GM23338 (cell line): ENCODE data around the gene PLOD2. TPM values are rescaled to one million over a fixed set of nuclear protein-coding genes. Genes with fewer than 3 reads are reported as not detected.

Experiments
- ATAC-seq: fragments of 200-7000 bp; cut with Tn5 transposase; 3 replicates; pipeline ENCODE4 v1.9.1; 2020
- DNase-seq: peaks from one replicate; pipeline ENCODE4 v3.0.0-alpha.2; 2015; ENCODE audit warnings: low spot score
- H2AFZ ChIP-seq: fragments of 200-600 bp; sonication (generic); 2 replicates; pipeline ENCODE4 v1.8.0; 2016; ENCODE audit warnings: antibody characterized with exemption, mild to moderate bottlenecking, moderate library complexity
- H3F3A ChIP-seq: fragments of 200-600 bp; sonication (generic); replicated peaks from 2 replicates; pipeline ENCODE4 v1.8.0; 2017; ENCODE audit warnings: antibody characterized with exemption, mixed run types, low read depth
- H3K27ac ChIP-seq: fragments of 200-600 bp; sonication (generic); 2 replicates; pipeline ENCODE4 v1.6.1; 2016; ENCODE audit warnings: low read depth
- H3K27me3 ChIP-seq: fragments of 200-600 bp; sonication (generic); 2 replicates; pipeline ENCODE4 v1.8.0; 2016; ENCODE audit warnings: mild to moderate bottlenecking, mixed run types, moderate library complexity; ENCODE audit not compliant: insufficient read depth
- H3K36me3 ChIP-seq: fragments of 200-600 bp; sonication (generic); 2 replicates; pipeline ENCODE4 v1.8.0; 2016; ENCODE audit warnings: mild to moderate bottlenecking; ENCODE audit not compliant: insufficient read depth
- H3K4me1 ChIP-seq: fragments of 200-600 bp; sonication (generic); 2 replicates; pipeline ENCODE4 v1.8.0; 2016; ENCODE audit warnings: mild to moderate bottlenecking, moderate library complexity; ENCODE audit not compliant: insufficient read depth
- H3K4me2 ChIP-seq: fragments of 200-600 bp; sonication (generic); 2 replicates; pipeline ENCODE4 v1.7.1; 2017; ENCODE audit warnings: mixed run types
- H3K4me3 ChIP-seq: fragments of 200-600 bp; sonication (generic); 2 replicates; pipeline ENCODE4 v1.6.1; 2016; ENCODE audit warnings: mixed run types
- H3K79me2 ChIP-seq: fragments of 200-600 bp; sonication (generic); replicated peaks from 2 replicates; pipeline ENCODE4 v1.8.0; 2017; ENCODE audit warnings: mild to moderate bottlenecking; ENCODE audit not compliant: insufficient read depth
- H3K9me2 ChIP-seq: fragments of 200-600 bp; sonication (generic); 2 replicates; pipeline ENCODE4 v1.8.0; 2017; ENCODE audit not compliant: insufficient read depth
- H4K20me1 ChIP-seq: fragments of 200-600 bp; sonication (generic); replicated peaks from 2 replicates; pipeline ENCODE4 v1.8.0; 2017; ENCODE audit warnings: mild to moderate bottlenecking; ENCODE audit not compliant: insufficient read depth
- H3K27ac Mint-ChIP-seq: 2 replicates; pipeline ENCODE4 v1.8.0; 2020; ENCODE audit warnings: inconsistent platforms, mild to moderate bottlenecking, moderate library complexity, mixed read lengths
- H3K27me3 Mint-ChIP-seq: 3 replicates; pipeline ENCODE4 v1.8.0; 2022; ENCODE audit warnings: low read depth, mild to moderate bottlenecking, moderate library complexity, mixed read lengths, inconsistent platforms; ENCODE audit not compliant: insufficient read depth, poor library complexity
- H3K36me3 Mint-ChIP-seq: 3 replicates; pipeline ENCODE4 v1.8.0; 2021; ENCODE audit warnings: low read depth, mild to moderate bottlenecking, inconsistent platforms, moderate library complexity, mixed read lengths
- H3K4me1 Mint-ChIP-seq: 3 replicates; pipeline ENCODE4 v1.8.0; 2020; ENCODE audit warnings: mild to moderate bottlenecking, inconsistent platforms, mixed read lengths
- H3K4me3 Mint-ChIP-seq: 3 replicates; pipeline ENCODE4 v1.8.0; 2021; ENCODE audit warnings: moderate library complexity, mild to moderate bottlenecking, inconsistent platforms, mixed read lengths
- H3K9me3 Mint-ChIP-seq: 3 replicates; pipeline ENCODE4 v1.8.0; 2020; ENCODE audit warnings: moderate library complexity, mild to moderate bottlenecking, inconsistent platforms, mixed read lengths
- CREB1 ChIP-seq: fragments of 250-450 bp; sonication (Bioruptor Pico); IDR thresholded peaks from 2 replicates; pipeline ENCODE4 v1.5.0; 2020; ENCODE audit warnings: low read depth, mild to moderate bottlenecking, moderate library complexity
- EZH2 ChIP-seq: fragments of 200-600 bp; sonication (generic); IDR thresholded peaks from one replicate; pipeline ENCODE4 v1.8.0; 2017; ENCODE audit warnings: antibody characterized with exemption, mild to moderate bottlenecking, low read depth; ENCODE audit not compliant: unreplicated experiment
- EZH2phosphoT487 ChIP-seq: fragments of 200-600 bp; sonication (generic); IDR thresholded peaks from one replicate; pipeline ENCODE4 v1.8.1; 2018; ENCODE audit warnings: antibody characterized with exemption; ENCODE audit not compliant: unreplicated experiment
- JUNB ChIP-seq: IDR thresholded peaks from one replicate; pipeline ENCODE4 v1.6.1; 2016; ENCODE audit warnings: antibody characterized with exemption; ENCODE audit not compliant: unreplicated experiment
- NANOG ChIP-seq: IDR thresholded peaks from 2 replicates; pipeline ENCODE4 v1.6.1; 2016; ENCODE audit warnings: antibody characterized with exemption, borderline replicate concordance
- POLR2AphosphoS5 ChIP-seq: IDR thresholded peaks from 2 replicates; pipeline ENCODE4 v1.6.1; 2016; ENCODE audit warnings: antibody characterized with exemption, low read depth
- STAT1 ChIP-seq: IDR thresholded peaks from one replicate; pipeline ENCODE4 v1.6.1; 2016; ENCODE audit warnings: antibody characterized with exemption; ENCODE audit not compliant: unreplicated experiment
- ZNF114 ChIP-seq: fragments of 250-450 bp; sonication (Bioruptor Pico); IDR thresholded peaks from 2 replicates; pipeline ENCODE4 v1.5.0; 2020; ENCODE audit warnings: mild to moderate bottlenecking, moderate library complexity
- ZNF331 ChIP-seq: fragments of 250-450 bp; sonication (Bioruptor Pico); IDR thresholded peaks from 2 replicates; pipeline ENCODE4 v1.5.0; 2020; ENCODE audit warnings: low read depth, mild to moderate bottlenecking, moderate library complexity
- polyA plus RNA-seq: library from polyadenylated mRNA; unstranded; fragments of >200 nt; fragmentation: Nextera tagmentation; extraction: Ambion mirVana; gene quantifications from 2 replicates; pipeline ENCODE4 v1.2.1, GENCODE V29; 2016
- total RNA-seq: library from RNA; depleted of rRNA; stranded (reverse); fragments of >200 nt; shearing (Covaris generic); gene quantifications from 2 replicates; pipeline ENCODE4 v1.2.3, GENCODE V29; 2014
- TF ChIP-seq, protein P1 (sequence below): IDR thresholded peaks from 2 replicates; pipeline ENCODE4 v1.6.1; 2016; ENCODE audit warnings: antibody characterized with exemption
- TF ChIP-seq, protein P2 (sequence below), 2 experiments: fragments of 200-600 bp in 1 of 2; sonication (generic) in 1 of 2; conservative IDR thresholded peaks; 2 replicates each; pipeline versions ENCODE4 v1.5.1 to v1.6.1; 2016 to 2017; ENCODE audit warnings: antibody characterized with exemption in 2 of 2, low read depth in 2 of 2, mild to moderate bottlenecking in 2 of 2, moderate library complexity in 1 of 2
- TF ChIP-seq, protein P3 (sequence below): fragments of 250-450 bp; sonication (Bioruptor Pico); IDR thresholded peaks from 2 replicates; pipeline ENCODE4 v1.5.0; 2020; ENCODE audit warnings: mild to moderate bottlenecking, moderate library complexity
- TF ChIP-seq, protein P4 (sequence below): IDR thresholded peaks from one replicate; pipeline ENCODE4 v1.6.1; 2018; ENCODE audit warnings: antibody characterized with exemption; ENCODE audit not compliant: unreplicated experiment

The PLOD2 gene
- total and polyA plus RNA-seq, 2 experiments from 2014 or later = 26.7 to 30.5 TPM

DNA sequence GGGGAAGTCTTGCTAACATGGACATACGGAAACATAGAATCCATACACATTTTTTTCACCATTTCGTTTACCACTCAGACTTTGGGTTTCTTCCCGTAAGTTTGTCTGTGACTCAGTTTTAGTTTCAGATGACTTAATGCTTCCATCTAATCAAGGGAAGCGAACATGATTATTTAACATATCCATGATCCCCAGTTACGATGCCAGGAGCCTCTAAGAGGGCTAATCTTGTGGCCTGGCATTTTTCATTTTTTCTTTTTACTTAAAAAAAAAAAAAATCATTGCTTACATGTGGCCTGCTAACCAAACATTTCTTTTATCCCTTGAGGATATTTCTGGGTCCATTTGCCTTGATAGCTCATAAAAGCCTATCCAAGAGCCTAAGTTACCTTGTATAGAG, 20.2 kb upstream of the PLOD2 start:
- Mint-ChIP-seq H3K4me3 (no peak overlapping the region), H3K4me1 (no peaks in the 10 kb centered on the region), H3K27me3 (peaks cover 2% of the 10 kb centered on the region), H3K36me3 (no peaks in the 10 kb centered on the region; the same call in 2 of the 3 replicates), H3K9me3 (no peaks in the 10 kb centered on the region), H3K27ac (no peak overlapping the region)
- Histone ChIP-seq H3K4me1 (no peaks in the 10 kb centered on the region), H3K79me2 (no peaks in the 10 kb centered on the region), H3K27me3 (no peaks in the 10 kb centered on the region), H4K20me1 (no peaks in the 10 kb centered on the region), H2AFZ (peak overlapping the region; percentile 12; the same call in 1 of the 2 replicates), H3K9me2 (no peaks in the 10 kb centered on the region), H3F3A (no peaks in the 10 kb centered on the region), H3K4me2 (no peak overlapping the region), H3K4me3 (no peak overlapping the region), H3K36me3 (no peaks in the 10 kb centered on the region), H3K27ac (no peak overlapping the region)
- TF ChIP-seq POLR2AphosphoS5 (no peak), ZNF114 (CRISPR knock-in tag) (no peak), NANOG (no peak), EZH2phosphoT487 (no peak), CREB1 (CRISPR knock-in tag) (no peak), EZH2 (no peak), ZNF331 (CRISPR knock-in tag) (no peak), JUNB (no peak), STAT1 (no peak)
- TF ChIP-seq, protein P1, sequence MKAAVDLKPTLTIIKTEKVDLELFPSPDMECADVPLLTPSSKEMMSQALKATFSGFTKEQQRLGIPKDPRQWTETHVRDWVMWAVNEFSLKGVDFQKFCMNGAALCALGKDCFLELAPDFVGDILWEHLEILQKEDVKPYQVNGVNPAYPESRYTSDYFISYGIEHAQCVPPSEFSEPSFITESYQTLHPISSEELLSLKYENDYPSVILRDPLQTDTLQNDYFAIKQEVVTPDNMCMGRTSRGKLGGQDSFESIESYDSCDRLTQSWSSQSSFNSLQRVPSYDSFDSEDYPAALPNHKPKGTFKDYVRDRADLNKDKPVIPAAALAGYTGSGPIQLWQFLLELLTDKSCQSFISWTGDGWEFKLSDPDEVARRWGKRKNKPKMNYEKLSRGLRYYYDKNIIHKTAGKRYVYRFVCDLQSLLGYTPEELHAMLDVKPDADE = no peak
- TF ChIP-seq, protein P2, sequence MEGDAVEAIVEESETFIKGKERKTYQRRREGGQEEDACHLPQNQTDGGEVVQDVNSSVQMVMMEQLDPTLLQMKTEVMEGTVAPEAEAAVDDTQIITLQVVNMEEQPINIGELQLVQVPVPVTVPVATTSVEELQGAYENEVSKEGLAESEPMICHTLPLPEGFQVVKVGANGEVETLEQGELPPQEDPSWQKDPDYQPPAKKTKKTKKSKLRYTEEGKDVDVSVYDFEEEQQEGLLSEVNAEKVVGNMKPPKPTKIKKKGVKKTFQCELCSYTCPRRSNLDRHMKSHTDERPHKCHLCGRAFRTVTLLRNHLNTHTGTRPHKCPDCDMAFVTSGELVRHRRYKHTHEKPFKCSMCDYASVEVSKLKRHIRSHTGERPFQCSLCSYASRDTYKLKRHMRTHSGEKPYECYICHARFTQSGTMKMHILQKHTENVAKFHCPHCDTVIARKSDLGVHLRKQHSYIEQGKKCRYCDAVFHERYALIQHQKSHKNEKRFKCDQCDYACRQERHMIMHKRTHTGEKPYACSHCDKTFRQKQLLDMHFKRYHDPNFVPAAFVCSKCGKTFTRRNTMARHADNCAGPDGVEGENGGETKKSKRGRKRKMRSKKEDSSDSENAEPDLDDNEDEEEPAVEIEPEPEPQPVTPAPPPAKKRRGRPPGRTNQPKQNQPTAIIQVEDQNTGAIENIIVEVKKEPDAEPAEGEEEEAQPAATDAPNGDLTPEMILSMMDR (conservative IDR thresholded peaks at IDR 0.05; ENCODE audit: low read depth in 2 of 2) = no peak
- TF ChIP-seq, protein P3, sequence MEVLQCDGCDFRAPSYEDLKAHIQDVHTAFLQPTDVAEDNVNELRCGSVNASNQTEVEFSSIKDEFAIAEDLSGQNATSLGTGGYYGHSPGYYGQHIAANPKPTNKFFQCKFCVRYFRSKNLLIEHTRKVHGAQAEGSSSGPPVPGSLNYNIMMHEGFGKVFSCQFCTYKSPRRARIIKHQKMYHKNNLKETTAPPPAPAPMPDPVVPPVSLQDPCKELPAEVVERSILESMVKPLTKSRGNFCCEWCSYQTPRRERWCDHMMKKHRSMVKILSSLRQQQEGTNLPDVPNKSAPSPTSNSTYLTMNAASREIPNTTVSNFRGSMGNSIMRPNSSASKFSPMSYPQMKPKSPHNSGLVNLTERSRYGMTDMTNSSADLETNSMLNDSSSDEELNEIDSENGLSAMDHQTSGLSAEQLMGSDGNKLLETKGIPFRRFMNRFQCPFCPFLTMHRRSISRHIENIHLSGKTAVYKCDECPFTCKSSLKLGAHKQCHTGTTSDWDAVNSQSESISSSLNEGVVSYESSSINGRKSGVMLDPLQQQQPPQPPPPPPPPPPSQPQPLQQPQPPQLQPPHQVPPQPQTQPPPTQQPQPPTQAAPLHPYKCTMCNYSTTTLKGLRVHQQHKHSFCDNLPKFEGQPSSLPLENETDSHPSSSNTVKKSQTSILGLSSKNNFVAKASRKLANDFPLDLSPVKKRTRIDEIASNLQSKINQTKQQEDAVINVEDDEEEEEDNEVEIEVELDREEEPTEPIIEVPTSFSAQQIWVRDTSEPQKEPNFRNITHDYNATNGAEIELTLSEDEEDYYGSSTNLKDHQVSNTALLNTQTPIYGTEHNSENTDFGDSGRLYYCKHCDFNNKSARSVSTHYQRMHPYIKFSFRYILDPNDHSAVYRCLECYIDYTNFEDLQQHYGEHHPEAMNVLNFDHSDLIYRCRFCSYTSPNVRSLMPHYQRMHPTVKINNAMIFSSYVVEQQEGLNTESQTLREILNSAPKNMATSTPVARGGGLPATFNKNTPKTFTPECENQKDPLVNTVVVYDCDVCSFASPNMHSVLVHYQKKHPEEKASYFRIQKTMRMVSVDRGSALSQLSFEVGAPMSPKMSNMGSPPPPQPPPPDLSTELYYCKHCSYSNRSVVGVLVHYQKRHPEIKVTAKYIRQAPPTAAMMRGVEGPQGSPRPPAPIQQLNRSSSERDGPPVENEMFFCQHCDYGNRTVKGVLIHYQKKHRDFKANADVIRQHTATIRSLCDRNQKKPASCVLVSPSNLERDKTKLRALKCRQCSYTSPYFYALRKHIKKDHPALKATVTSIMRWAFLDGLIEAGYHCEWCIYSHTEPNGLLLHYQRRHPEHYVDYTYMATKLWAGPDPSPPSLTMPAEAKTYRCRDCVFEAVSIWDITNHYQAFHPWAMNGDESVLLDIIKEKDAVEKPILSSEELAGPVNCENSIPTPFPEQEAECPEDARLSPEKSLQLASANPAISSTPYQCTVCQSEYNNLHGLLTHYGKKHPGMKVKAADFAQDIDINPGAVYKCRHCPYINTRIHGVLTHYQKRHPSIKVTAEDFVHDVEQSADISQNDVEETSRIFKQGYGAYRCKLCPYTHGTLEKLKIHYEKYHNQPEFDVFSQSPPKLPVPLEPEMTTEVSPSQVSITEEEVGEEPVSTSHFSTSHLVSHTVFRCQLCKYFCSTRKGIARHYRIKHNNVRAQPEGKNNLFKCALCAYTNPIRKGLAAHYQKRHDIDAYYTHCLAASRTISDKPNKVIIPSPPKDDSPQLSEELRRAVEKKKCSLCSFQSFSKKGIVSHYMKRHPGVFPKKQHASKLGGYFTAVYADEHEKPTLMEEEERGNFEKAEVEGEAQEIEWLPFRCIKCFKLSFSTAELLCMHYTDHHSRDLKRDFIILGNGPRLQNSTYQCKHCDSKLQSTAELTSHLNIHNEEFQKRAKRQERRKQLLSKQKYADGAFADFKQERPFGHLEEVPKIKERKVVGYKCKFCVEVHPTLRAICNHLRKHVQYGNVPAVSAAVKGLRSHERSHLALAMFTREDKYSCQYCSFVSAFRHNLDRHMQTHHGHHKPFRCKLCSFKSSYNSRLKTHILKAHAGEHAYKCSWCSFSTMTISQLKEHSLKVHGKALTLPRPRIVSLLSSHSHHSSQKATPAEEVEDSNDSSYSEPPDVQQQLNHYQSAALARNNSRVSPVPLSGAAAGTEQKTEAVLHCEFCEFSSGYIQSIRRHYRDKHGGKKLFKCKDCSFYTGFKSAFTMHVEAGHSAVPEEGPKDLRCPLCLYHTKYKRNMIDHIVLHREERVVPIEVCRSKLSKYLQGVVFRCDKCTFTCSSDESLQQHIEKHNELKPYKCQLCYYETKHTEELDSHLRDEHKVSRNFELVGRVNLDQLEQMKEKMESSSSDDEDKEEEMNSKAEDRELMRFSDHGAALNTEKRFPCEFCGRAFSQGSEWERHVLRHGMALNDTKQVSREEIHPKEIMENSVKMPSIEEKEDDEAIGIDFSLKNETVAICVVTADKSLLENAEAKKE (CRISPR knock-in tag) = no peak
- TF ChIP-seq, protein P4, sequence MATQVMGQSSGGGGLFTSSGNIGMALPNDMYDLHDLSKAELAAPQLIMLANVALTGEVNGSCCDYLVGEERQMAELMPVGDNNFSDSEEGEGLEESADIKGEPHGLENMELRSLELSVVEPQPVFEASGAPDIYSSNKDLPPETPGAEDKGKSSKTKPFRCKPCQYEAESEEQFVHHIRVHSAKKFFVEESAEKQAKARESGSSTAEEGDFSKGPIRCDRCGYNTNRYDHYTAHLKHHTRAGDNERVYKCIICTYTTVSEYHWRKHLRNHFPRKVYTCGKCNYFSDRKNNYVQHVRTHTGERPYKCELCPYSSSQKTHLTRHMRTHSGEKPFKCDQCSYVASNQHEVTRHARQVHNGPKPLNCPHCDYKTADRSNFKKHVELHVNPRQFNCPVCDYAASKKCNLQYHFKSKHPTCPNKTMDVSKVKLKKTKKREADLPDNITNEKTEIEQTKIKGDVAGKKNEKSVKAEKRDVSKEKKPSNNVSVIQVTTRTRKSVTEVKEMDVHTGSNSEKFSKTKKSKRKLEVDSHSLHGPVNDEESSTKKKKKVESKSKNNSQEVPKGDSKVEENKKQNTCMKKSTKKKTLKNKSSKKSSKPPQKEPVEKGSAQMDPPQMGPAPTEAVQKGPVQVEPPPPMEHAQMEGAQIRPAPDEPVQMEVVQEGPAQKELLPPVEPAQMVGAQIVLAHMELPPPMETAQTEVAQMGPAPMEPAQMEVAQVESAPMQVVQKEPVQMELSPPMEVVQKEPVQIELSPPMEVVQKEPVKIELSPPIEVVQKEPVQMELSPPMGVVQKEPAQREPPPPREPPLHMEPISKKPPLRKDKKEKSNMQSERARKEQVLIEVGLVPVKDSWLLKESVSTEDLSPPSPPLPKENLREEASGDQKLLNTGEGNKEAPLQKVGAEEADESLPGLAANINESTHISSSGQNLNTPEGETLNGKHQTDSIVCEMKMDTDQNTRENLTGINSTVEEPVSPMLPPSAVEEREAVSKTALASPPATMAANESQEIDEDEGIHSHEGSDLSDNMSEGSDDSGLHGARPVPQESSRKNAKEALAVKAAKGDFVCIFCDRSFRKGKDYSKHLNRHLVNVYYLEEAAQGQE = no peak
- no peak for ATAC-seq
- no peak for DNase-seq
